Endothelial cell of umbilical vein (primary cell): Measurements from ENCODE around the gene SAMD10. TPM values are rescaled to one million over a fixed set of nuclear protein-coding genes. Genes with fewer than 3 reads are reported as not detected.

Experiments used
- BruUV-seq: library from RNA; stranded (reverse); fragments of 400-500 nt; replicated peaks from 2 replicates; lab custom pipeline; 2021; lab: Mats Ljungman, UMichigan
- CTCF ChIA-PET: fragments of 300-600, 350-600 bp; sonication (Branson Sonifier 250); formaldehyde crosslinking; loops from one replicate; lab custom pipeline; 2021; ENCODE audit warnings: antibody characterized with exemption, inconsistent platforms; lab: Charles Lee
- POLR2A ChIA-PET: fragments of 300-600, 350-600 bp; sonication (Branson Sonifier 250); formaldehyde crosslinking; loops from one replicate; lab custom pipeline; 2021; ENCODE audit warnings: antibody characterized with exemption, inconsistent platforms; lab: Charles Lee
- DNase-seq: peaks from one replicate; pipeline ENCODE4 v3.0.0-alpha.2; 2011; ENCODE audit warnings: low read depth, low spot score
- FAIRE-seq: peaks from 2 replicates; lab custom pipeline; 2011; peaks lifted over from hg19 to GRCh38; lab: Jason Lieb, UNC
- H2AFZ ChIP-seq: 2 replicates; pipeline ENCODE4 v1.6.0; 2012; ENCODE audit warnings: low read depth, low read length, control low read depth, inconsistent platforms
- H3K27ac ChIP-seq: 2 replicates; pipeline ENCODE4 v1.5.1; 2011; ENCODE audit warnings: low read depth, mild to moderate bottlenecking, control low read depth, low read length, moderate library complexity; ENCODE audit not compliant: insufficient read depth
- H3K27me3 ChIP-seq, 2 experiments: 2 replicates each; pipeline versions ENCODE4 v1.6.0 to v1.6.1; 2011; ENCODE audit warnings: low read length in 2 of 2, mixed read lengths in 1 of 2; ENCODE audit not compliant: control insufficient read depth in 2 of 2, insufficient read depth in 2 of 2
- H3K36me3 ChIP-seq, 2 experiments: 2 replicates in 1 of 2; 3 replicates in 1 of 2; pipeline ENCODE4 v1.5.1; 2011; ENCODE audit warnings: low read length in 2 of 2, mild to moderate bottlenecking in 1 of 2, moderate library complexity in 1 of 2; ENCODE audit not compliant: control insufficient read depth in 2 of 2, insufficient read depth in 2 of 2; ENCODE audit errors: extremely low read depth in 1 of 2
- H3K4me1 ChIP-seq: 3 replicates; pipeline ENCODE4 v1.5.1; 2011; ENCODE audit warnings: mild to moderate bottlenecking, low read length; ENCODE audit not compliant: control insufficient read depth, insufficient read depth; ENCODE audit errors: extremely low read depth
- H3K4me2 ChIP-seq: 2 replicates; pipeline ENCODE4 v1.6.1; 2011; ENCODE audit warnings: low read length, control low read depth, mixed read lengths; ENCODE audit not compliant: insufficient read depth
- H3K4me3 ChIP-seq, 3 experiments: fragments of 200-600 bp in 1 of 3; sonication (generic), shearing (Covaris generic) in 1 of 3; replicated peaks in 1 of 3; 2 replicates each; pipeline ENCODE4 v1.5.1; 2011 to 2016; ENCODE audit warnings: control low read depth in 3 of 3, low read length in 3 of 3, mild to moderate bottlenecking in 2 of 3, inconsistent platforms in 1 of 3, low read depth in 1 of 3, moderate library complexity in 1 of 3; ENCODE audit not compliant: insufficient read depth in 1 of 3
- H3K79me2 ChIP-seq: 2 replicates; pipeline ENCODE4 v1.6.0; 2012; ENCODE audit warnings: low read length, inconsistent platforms; ENCODE audit not compliant: control insufficient read depth, insufficient read depth
- H3K9ac ChIP-seq: replicated peaks from 2 replicates; pipeline ENCODE3; 2011; ENCODE audit warnings: low read length, control low read depth; ENCODE audit not compliant: insufficient read depth; ENCODE audit errors: extremely low read depth
- H3K9me1 ChIP-seq: replicated peaks from 3 replicates; pipeline ENCODE4 v1.6.0; 2011; ENCODE audit warnings: mild to moderate bottlenecking, low read length; ENCODE audit not compliant: control insufficient read depth, insufficient read depth; ENCODE audit errors: extremely low read depth
- H3K9me3 ChIP-seq: replicated peaks from 2 replicates; pipeline ENCODE4 v1.5.1; 2012; ENCODE audit warnings: low read length, inconsistent platforms; ENCODE audit not compliant: control insufficient read depth, insufficient read depth
- H4K20me1 ChIP-seq: replicated peaks from 2 replicates; pipeline ENCODE3; 2011; ENCODE audit warnings: mild to moderate bottlenecking, low read length; ENCODE audit not compliant: control insufficient read depth, insufficient read depth; ENCODE audit errors: extremely low read depth
- EZH2 ChIP-seq: IDR thresholded peaks from 2 replicates; pipeline ENCODE4 v1.6.1; 2012; ENCODE audit warnings: borderline replicate concordance, low read depth, mild to moderate bottlenecking, moderate library complexity, low read length, inconsistent platforms; ENCODE audit not compliant: severe bottlenecking
- FOS ChIP-seq: IDR thresholded peaks from 2 replicates; pipeline ENCODE4 v1.6.1; 2011; ENCODE audit warnings: mild to moderate bottlenecking, low read length, moderate library complexity, borderline replicate concordance; ENCODE audit not compliant: insufficient read depth
- GATA2 ChIP-seq: IDR thresholded peaks from 2 replicates; pipeline ENCODE4 v1.7.0; 2011; ENCODE audit warnings: low read depth, mild to moderate bottlenecking, moderate library complexity, mixed read lengths, low read length; ENCODE audit not compliant: insufficient read length, insufficient read depth
- JUN ChIP-seq: IDR thresholded peaks from 2 replicates; pipeline ENCODE4 v1.6.1; 2011; ENCODE audit warnings: borderline replicate concordance, low read depth; ENCODE audit not compliant: insufficient read length, insufficient read depth
- MYC ChIP-seq: IDR thresholded peaks from one replicate; pipeline ENCODE4 v1.6.1; 2011; ENCODE audit warnings: mild to moderate bottlenecking, low read depth, low read length
- POLR2A ChIP-seq: IDR thresholded peaks from 2 replicates; pipeline ENCODE4 v1.6.1; 2012; ENCODE audit warnings: low read depth, mild to moderate bottlenecking, control low read depth, low read length
- POLR2AphosphoS5 ChIP-seq: IDR thresholded peaks from 2 replicates; pipeline ENCODE4 v1.6.1; 2012; ENCODE audit warnings: low read depth, mild to moderate bottlenecking, control low read depth, low read length, moderate library complexity; ENCODE audit not compliant: insufficient read depth
- dilution Hi-C: fragments of 300-500 bp; cut with MboI; formaldehyde crosslinking; loops from one replicate; pipeline ENCODE4 v1.15.0; 2019; ENCODE audit warnings: low sequenced_read_pairs; ENCODE audit not compliant: extremely low pct_ligation_motif_present
- intact Hi-C: fragments of 100-400 bp; cut with micrococcal nuclease; formaldehyde crosslinking; loops from one replicate; pipeline ENCODE4 v1.10.0; 2022
- polyA plus RNA-seq, 4 experiments: library from polyadenylated mRNA; depleted of rRNA in 3 of 4; stranded (reverse) in 3 of 4; unstranded in 1 of 4; fragments of >200 nt; gene quantifications; 2 replicates each; pipeline versions ENCODE4 v1.2.1 to v1.2.3, GENCODE V29; 2011 to 2012; ENCODE audit warnings: missing spikeins in 1 of 4
- total RNA-seq: library from RNA; stranded (reverse); gene quantifications from 2 replicates; pipeline ENCODE4 v1.2.3, GENCODE V29; 2021
- TF ChIP-seq, protein P1 (sequence below), 2 donors: IDR thresholded peaks; 1 replicate in 1 of 2; 2 replicates in 1 of 2; pipeline ENCODE4 v1.5.1; 2011; ENCODE audit warnings: low read length in 2 of 2, mild to moderate bottlenecking in 2 of 2, moderate library complexity in 2 of 2, control low read depth in 1 of 2, inconsistent platforms in 1 of 2, low read depth in 1 of 2; ENCODE audit not compliant: insufficient read depth in 1 of 2; ENCODE audit errors: extremely low read depth in 1 of 2
- TF ChIP-seq, protein P2 (sequence below): IDR thresholded peaks from 2 replicates; pipeline ENCODE4 v1.6.1; 2011; ENCODE audit not compliant: insufficient read depth, insufficient read length

The SAMD10 gene
- total and polyA plus RNA-seq, 2 donors (not counting 3 experiments of a cell fraction or from before 2014, with no cell fraction given) = 4.7 to 5.3 TPM

DNA sequence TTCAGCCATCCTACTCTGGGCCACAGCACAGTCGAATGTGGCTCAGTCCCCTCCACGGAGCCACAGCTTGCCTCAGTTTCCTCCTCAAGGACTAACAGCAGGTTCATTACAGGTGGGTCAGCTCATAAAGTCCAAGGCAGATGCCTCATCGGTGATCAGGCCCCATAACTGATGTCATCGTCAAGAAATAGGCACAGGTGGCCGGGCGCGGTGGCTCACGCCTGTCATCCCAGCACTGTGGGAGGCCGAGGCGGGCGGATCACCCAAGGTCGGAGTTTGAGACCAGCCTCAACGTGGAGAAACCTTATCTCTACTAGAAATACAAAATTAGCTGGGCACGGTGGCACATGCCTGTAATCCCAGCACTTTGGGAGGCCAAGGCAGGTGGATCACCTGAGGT is 26.7 kb downstream of the SAMD10 start:
- ChIA-PET CTCF (no interaction called here), POLR2A (no interaction called here)
- Histone ChIP-seq H3K4me3 (no peak overlapping the region), H3K4me2 (no peak overlapping the region), H3K27me3 (no peaks in the 10 kb centered on the region), H3K79me2 (peaks cover 61% of the 10 kb centered on the region), H3K4me1 (peaks cover 23% of the 10 kb centered on the region), H4K20me1 (no peaks in the 10 kb centered on the region), H3K36me3 (peaks cover 0 to 4% of the 10 kb centered on the region in 2 experiments), H3K9me3 (no peaks in the 10 kb centered on the region), H3K9ac (no peak overlapping the region), H2AFZ (no peak overlapping the region), H3K27ac (no peak overlapping the region), H3K9me1 (no peaks in the 10 kb centered on the region)
- intact Hi-C loops = no loop called here
- no peak for DNase-seq
- TF ChIP-seq POLR2AphosphoS5 (no peak), POLR2A (no peak), MYC (no peak), FOS (no peak), EZH2 (no peak), GATA2 (no peak), JUN (no peak)
- TF ChIP-seq, protein P1, sequence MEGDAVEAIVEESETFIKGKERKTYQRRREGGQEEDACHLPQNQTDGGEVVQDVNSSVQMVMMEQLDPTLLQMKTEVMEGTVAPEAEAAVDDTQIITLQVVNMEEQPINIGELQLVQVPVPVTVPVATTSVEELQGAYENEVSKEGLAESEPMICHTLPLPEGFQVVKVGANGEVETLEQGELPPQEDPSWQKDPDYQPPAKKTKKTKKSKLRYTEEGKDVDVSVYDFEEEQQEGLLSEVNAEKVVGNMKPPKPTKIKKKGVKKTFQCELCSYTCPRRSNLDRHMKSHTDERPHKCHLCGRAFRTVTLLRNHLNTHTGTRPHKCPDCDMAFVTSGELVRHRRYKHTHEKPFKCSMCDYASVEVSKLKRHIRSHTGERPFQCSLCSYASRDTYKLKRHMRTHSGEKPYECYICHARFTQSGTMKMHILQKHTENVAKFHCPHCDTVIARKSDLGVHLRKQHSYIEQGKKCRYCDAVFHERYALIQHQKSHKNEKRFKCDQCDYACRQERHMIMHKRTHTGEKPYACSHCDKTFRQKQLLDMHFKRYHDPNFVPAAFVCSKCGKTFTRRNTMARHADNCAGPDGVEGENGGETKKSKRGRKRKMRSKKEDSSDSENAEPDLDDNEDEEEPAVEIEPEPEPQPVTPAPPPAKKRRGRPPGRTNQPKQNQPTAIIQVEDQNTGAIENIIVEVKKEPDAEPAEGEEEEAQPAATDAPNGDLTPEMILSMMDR (IDR thresholded peaks at IDR 0.05; ENCODE audit: extremely low read depth in 1 of 2, insufficient read depth in 1 of 2, low read depth in 1 of 2, low read length in 2 of 2) = no peak
- TF ChIP-seq, protein P2, sequence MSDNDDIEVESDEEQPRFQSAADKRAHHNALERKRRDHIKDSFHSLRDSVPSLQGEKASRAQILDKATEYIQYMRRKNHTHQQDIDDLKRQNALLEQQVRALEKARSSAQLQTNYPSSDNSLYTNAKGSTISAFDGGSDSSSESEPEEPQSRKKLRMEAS = no peak
- no peak for FAIRE-seq
- no TSS peak for BruUV-seq
- dilution Hi-C loops = no loop called here
